Ishikawa (cell line): Measurements from ENCODE around the gene MGME1.

ENCODE experiments used
- CEBPB ChIP-seq: IDR thresholded peaks from 2 replicates; pipeline ENCODE4 v1.6.1; 2012
- CREB1 ChIP-seq: IDR thresholded peaks from 2 replicates; pipeline ENCODE4 v1.6.1; 2012; ENCODE audit warnings: low read depth
- EGR1 ChIP-seq: IDR thresholded peaks from 2 replicates; pipeline ENCODE4 v1.6.1; 2012
- EP300 ChIP-seq: IDR thresholded peaks from 2 replicates; pipeline ENCODE4 v1.6.1; 2012; ENCODE audit warnings: borderline replicate concordance
- FOXM1 ChIP-seq: IDR thresholded peaks from 2 replicates; pipeline ENCODE4 v1.6.1; 2012; ENCODE audit warnings: low read depth, borderline replicate concordance
- MAX ChIP-seq: IDR thresholded peaks from 2 replicates; pipeline ENCODE4 v1.6.1; 2012
- NFIC ChIP-seq: IDR thresholded peaks from 2 replicates; pipeline ENCODE4 v1.6.1; 2012
- RAD21 ChIP-seq: IDR thresholded peaks from 2 replicates; pipeline ENCODE4 v1.6.1; 2012; ENCODE audit warnings: low read depth
- REST ChIP-seq: IDR thresholded peaks from 2 replicates; pipeline ENCODE4 v1.6.1; 2012; ENCODE audit warnings: low read depth, mild to moderate bottlenecking
- TAF1 ChIP-seq: IDR thresholded peaks from 2 replicates; pipeline ENCODE4 v1.6.1; 2012; ENCODE audit warnings: low read depth, mild to moderate bottlenecking
- TCF12 ChIP-seq: IDR thresholded peaks from 2 replicates; pipeline ENCODE4 v1.6.1; 2012; ENCODE audit warnings: low read depth
- TEAD4 ChIP-seq: IDR thresholded peaks from 2 replicates; pipeline ENCODE4 v1.6.1; 2012
- YY1 ChIP-seq: IDR thresholded peaks from 2 replicates; pipeline ENCODE4 v1.6.1; 2012; ENCODE audit warnings: low read depth
- ZBTB7A ChIP-seq: IDR thresholded peaks from 2 replicates; pipeline ENCODE4 v1.6.1; 2012; ENCODE audit warnings: low read depth
- TF ChIP-seq, protein P1 (sequence below): IDR thresholded peaks from 2 replicates; pipeline ENCODE4 v1.6.1; 2012

The MGME1 gene

GRCh38 chr20:17958373-17959256 lies 10.2 kb upstream of the MGME1 start:
- TF ChIP-seq RAD21 (no peak), TEAD4 (no peak), TCF12 (no peak), YY1 (no peak), EP300 (no peak), CREB1 (no peak), EGR1 (no peak), FOXM1 (no peak), CEBPB (no peak), MAX (no peak), ZBTB7A (no peak), NFIC (no peak), REST (no peak), TAF1 (no peak)
- TF ChIP-seq, protein P1, sequence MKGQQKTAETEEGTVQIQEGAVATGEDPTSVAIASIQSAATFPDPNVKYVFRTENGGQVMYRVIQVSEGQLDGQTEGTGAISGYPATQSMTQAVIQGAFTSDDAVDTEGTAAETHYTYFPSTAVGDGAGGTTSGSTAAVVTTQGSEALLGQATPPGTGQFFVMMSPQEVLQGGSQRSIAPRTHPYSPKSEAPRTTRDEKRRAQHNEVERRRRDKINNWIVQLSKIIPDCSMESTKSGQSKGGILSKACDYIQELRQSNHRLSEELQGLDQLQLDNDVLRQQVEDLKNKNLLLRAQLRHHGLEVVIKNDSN = no peak

DNA sequence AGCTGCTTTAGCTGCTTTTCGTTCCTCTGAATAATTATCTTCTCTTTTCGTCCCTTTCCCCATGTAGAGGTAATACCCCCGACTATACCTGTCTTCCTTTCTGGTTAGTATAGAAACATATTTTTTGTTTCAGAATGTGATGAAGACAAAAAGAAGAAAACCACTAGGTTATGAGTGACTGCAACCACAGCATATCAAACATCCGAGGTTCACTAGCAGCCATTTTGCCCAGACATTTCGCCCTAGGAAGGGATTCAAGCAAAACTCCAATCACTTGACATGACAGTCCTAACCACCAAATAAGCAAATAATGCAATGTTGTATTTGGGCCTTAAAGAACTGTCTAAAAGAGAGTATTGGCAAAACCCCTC lies 9.6 kb upstream of the MGME1 start:
- no peak for TF ChIP-seq CREB1
- TF ChIP-seq REST = no peak
- TF ChIP-seq EP300 = no peak
- TF ChIP-seq RAD21 = no peak
- no peak for TF ChIP-seq FOXM1
- TF ChIP-seq NFIC = no peak
- TF ChIP-seq ZBTB7A = no peak
- TF ChIP-seq TAF1 = no peak
- no peak for TF ChIP-seq TEAD4
- TF ChIP-seq, protein P1 = no peak
- TF ChIP-seq CEBPB = no peak
- no peak for TF ChIP-seq MAX
- TF ChIP-seq YY1 = no peak
- no peak for TF ChIP-seq EGR1
- no peak for TF ChIP-seq TCF12

DNA sequence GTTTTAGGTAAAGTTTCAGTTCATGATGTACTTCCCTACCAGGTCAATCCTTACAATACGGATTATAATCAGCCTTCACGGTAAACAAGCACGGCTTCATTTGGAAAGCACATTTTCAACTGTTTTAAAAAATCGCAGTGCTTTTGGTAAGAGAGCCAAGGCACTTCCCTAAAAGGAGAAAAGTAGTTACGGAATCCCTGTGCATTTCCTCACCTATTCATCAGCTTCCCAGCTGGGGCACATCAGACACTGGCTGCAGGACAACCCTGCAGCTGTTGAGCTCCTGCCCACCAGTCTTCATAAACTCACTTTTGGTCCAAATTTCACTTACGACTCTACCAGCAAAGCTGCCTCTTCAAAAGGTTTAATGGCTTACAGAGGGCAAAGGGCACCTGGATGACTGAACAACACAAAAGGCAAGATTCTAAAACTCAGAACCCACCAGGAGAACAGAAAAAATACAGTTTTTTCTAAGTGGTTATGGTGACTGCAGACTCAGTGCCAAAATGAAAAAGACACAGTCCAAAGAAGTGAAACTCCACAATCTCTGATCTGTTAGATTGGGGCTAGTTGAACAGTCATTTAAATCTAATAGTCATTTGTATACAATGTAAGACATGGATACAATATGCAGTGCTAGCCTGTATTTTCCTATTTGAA lies 7.8 kb upstream of the MGME1 start:
- TF ChIP-seq TCF12 = no peak
- no peak for TF ChIP-seq TEAD4
- no peak for TF ChIP-seq NFIC
- no peak for TF ChIP-seq RAD21
- no peak for TF ChIP-seq EP300
- TF ChIP-seq ZBTB7A = no peak
- no peak for TF ChIP-seq CREB1
- TF ChIP-seq REST = no peak
- TF ChIP-seq FOXM1 = no peak
- no peak for TF ChIP-seq MAX
- no peak for TF ChIP-seq TAF1
- TF ChIP-seq, protein P1 = no peak
- TF ChIP-seq CEBPB = no peak
